Measurements from ENCODE around the gene API5.
A peak's percentile ranks its signal among the peaks of the same experiment; 100 is the strongest.
"Not testable (repeated sequence)": the region's sequence is repeated elsewhere in the genome, so short reads cannot be mapped to it uniquely, and the experiment has no call there.

Gene API5

GRCh38 chr11:43311791-43312607 lies at the start of gene API5:
Gene API5 (plus strand): TSS chr11:43311996. CDS start chr11:43312128, 132 bp downstream.
- peak; percentile 93 for DNase-seq

GRCh38 chr11:43267856-43268580 lies 43.8 kb upstream of the API5 start:
- DNase-seq = no peak

- no peak for DNase-seq
Measured at GRCh38 chr11:43268786-43269185, 43.0 kb upstream of the API5 start.

GRCh38 chr11:43269254-43269918 lies 42.4 kb upstream of the API5 start:
- no peak for DNase-seq

- no peak for DNase-seq
Measured at GRCh38 chr11:43270468-43270867, 41.3 kb upstream of the API5 start.

- DNase-seq = no peak
Measured at GRCh38 chr11:43278193-43278956, 33.4 kb upstream of the API5 start.

- DNase-seq = no peak
Measured at GRCh38 chr11:43282607-43283440, 29.0 kb upstream of the API5 start.

GRCh38 chr11:43285826-43286225 lies 26.0 kb upstream of the API5 start:
- DNase-seq = no peak

GRCh38 chr11:43289368-43289767 lies 22.4 kb upstream of the API5 start:
- DNase-seq = no peak

- DNase-seq = no peak
Measured at GRCh38 chr11:43298397-43298796, 13.4 kb upstream of the API5 start.

GRCh38 chr11:43315966-43316365 lies 4.2 kb downstream of the API5 start:
- no peak for DNase-seq

- DNase-seq = peak; percentile 38
Measured at GRCh38 chr11:43316451-43316850, 4.7 kb downstream of the API5 start.

- no peak for DNase-seq
Measured at GRCh38 chr11:43327987-43328386, 16.2 kb downstream of the API5 start.

GRCh38 chr11:43328482-43328881 lies 16.7 kb downstream of the API5 start:
- DNase-seq = no peak

GRCh38 chr11:43341159-43341558 lies 29.4 kb downstream of the API5 start:
- no peak for DNase-seq

- not testable (repeated sequence) for DNase-seq
Measured at GRCh38 chr11:43351426-43351825, 39.6 kb downstream of the API5 start.

- DNase-seq = no peak
Measured at GRCh38 chr11:43354311-43354710, 42.5 kb downstream of the API5 start.

GRCh38 chr11:43356336-43356735 lies 44.5 kb downstream of the API5 start:
- no peak for DNase-seq

- DNase-seq = no peak
Measured at GRCh38 chr11:43358279-43358800, 46.5 kb downstream of the API5 start.

- peak; percentile 90 for DNase-seq
Measured at GRCh38 chr11:43358801-43359421, 47.1 kb downstream of the API5 start, which contains the start of gene TTC17. Gene TTC17 (plus strand): TSS chr11:43358920. CDS start chr11:43358955, 35 bp downstream.

- DNase-seq = no peak
Measured at GRCh38 chr11:43359422-43359818, 47.6 kb downstream of the API5 start.
